Uterus (tissue), 2 donors: Measurements from ENCODE around the gene PANK4.

ENCODE experiments used
- CTCF ChIP-seq, 4 experiments: fragments of 200-600 bp in 2 of 4; fragments of 450-650 bp in 2 of 4; sonication (generic) in 2 of 4; IDR thresholded peaks; one replicate each; pipeline ENCODE4 v1.5.1; 2016 to 2019; ENCODE audit warnings: antibody characterized with exemption in 4 of 4, mild to moderate bottlenecking in 2 of 4, moderate library complexity in 1 of 4
- POLR2A ChIP-seq, 2 donors: fragments of 450-650 bp; IDR thresholded peaks; one replicate each; pipeline ENCODE4 v1.6.1; 2016; ENCODE audit warnings: antibody characterized with exemption in 2 of 2, mild to moderate bottlenecking in 1 of 2, moderate library complexity in 1 of 2

- TF ChIP-seq CTCF (IDR thresholded peaks at IDR 0.05) (no peak), POLR2A (IDR thresholded peaks at IDR 0.05) (no peak)
These were observed 58.3 kb downstream of the PANK4 start for GRCh38 chr1:2468041-2468472.
